COLO829 (cell line): ENCODE results near the gene CLDND2.

Experiments
- DNase-seq: peaks from one replicate; pipeline ENCODE4 v3.0.0; 2012; ENCODE audit warnings: low spot score

Gene CLDND2

DNA sequence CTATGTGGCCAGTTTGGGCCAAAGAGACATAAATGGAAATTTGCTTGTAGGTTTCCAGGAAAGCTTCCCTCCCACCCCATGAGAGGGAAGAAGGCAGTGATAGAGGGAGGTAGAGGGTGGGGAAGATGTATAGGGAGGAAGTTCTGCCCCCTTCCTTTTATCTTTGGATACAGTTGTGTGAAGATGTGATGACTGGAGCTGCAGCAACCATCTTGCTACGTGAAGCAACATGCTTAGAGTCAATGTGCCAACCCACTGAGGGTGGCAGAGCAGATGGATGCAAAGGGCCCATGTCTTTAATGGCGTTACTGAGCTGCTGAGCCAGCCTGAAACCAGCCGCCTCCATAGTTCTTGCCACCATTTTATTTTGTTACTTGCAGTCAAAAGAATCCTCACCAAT is 37.6 kb downstream of the CLDND2 start:
- DNase-seq, result no peak

DNA sequence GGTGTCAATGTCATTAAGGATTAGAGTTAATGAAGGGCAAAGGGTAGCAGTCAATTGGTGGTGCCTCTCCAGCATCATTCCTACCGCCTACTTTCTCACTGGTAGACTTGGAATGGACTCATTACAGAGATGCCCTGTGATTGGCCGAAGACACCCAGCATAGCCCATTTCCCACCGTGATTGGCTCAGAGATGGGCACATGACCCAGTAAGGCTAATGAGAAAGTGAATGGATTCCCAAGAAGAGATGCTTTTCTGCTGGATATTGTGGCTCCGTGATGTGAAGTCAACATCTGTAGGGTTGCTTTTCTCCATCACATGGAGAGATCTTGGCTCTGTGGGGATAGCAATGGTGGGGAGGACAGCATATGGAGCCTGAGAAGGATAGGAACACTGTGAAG is 38.4 kb downstream of the CLDND2 start:
- no peak for DNase-seq

DNA sequence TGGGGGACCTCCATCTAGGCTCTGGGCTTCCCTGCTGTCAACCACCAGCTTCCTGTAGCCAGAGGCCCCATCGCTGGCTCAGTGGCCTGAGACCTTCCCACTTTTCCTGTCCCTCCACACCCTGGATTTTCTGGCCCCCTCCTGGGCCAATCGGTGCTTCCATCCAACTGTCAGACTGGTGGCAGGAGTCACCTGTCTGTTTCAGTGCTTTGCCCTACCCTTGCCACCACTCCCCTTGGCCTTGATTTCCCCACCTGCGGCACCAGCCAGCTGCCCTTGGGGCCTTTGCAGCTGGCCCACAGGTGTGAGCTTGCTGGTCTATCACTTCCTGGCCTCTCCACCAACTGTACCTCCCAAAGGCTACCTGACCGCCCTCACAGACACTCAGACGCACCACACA is 39.4 kb downstream of the CLDND2 start:
- no peak for DNase-seq

DNA sequence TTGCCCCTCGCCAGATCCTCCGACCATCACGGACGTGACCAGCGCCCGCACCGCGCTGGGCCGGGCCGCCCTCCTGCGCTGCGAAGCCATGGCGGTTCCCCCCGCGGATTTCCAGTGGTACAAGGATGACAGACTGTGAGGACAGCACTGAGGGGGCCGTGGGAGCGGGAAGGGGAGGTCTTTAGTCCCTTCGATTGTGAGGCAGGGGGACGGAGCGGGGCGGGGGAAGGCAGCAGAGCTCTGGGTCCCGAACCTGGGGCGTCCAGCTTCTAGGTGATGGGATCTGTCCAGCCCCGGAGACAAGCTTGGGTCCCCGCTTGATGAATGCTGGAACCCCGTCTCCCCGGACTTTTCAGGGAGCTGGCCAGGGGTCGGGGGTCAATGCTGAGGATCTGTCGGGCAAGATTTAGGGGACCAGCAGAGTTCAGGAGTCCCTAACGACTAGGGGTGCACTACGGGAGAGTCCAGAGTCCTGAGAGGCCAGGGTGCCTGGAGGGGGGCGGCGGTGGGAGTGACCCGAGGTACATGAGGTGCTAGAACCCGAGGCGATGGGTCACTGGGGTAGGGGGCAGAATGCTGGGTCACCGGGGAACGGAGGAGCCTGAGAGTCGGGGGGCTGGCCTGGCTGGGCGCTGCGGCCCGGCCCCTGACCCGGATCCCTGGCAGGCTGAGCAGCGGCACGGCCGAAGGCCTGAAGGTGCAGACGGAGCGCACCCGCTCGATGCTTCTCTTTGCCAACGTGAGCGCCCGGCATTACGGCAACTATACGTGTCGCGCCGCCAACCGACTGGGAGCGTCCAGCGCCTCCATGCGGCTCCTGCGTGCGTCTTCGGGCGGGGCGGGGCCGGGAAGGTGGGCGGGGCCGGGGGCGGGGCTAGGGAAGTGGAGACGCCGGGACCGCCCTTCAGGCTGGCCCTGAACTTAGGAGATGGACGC is 41.5 kb downstream of the CLDND2 start:
- DNase-seq, result peak; percentile 84

DNA sequence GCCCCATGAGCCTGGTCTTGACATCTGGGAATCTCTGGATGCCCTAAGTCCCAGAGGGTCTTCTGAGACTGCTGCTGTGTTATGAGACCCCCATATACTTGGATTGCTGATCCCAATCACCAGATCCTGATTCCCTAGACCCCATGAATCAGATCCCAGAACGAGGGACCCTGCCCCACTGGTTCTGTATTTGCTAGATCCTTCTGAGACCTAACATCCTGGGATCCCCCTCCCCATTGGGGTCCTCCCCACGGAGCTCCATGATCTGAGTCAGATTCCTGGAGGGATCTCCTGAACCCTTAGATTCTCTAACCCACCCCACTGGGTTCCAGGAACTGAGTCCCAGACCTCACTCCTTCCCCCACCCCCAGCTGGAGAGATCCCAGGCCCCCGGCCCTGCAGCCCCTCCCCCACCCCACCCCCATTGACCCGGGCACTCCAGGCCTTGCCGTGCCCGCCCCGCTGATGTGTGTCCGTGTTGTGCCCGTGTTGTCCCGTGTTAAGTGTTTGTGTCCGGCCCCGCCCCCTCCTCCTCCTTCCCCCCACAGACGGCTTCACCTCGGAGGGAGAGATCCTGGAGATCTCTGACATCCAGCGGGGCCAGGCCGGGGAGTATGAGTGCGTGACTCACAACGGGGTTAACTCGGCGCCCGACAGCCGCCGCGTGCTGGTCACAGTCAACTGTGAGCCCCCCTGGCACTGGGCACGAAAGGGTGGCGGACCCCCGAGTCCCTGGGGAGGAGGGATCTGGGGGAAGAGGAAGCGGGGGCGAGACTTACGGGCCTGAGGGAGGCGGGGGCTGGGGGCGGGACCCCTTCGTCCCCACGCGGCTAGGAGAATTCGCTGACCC is 42.4 kb downstream of the CLDND2 start:
- no peak for DNase-seq

DNA sequence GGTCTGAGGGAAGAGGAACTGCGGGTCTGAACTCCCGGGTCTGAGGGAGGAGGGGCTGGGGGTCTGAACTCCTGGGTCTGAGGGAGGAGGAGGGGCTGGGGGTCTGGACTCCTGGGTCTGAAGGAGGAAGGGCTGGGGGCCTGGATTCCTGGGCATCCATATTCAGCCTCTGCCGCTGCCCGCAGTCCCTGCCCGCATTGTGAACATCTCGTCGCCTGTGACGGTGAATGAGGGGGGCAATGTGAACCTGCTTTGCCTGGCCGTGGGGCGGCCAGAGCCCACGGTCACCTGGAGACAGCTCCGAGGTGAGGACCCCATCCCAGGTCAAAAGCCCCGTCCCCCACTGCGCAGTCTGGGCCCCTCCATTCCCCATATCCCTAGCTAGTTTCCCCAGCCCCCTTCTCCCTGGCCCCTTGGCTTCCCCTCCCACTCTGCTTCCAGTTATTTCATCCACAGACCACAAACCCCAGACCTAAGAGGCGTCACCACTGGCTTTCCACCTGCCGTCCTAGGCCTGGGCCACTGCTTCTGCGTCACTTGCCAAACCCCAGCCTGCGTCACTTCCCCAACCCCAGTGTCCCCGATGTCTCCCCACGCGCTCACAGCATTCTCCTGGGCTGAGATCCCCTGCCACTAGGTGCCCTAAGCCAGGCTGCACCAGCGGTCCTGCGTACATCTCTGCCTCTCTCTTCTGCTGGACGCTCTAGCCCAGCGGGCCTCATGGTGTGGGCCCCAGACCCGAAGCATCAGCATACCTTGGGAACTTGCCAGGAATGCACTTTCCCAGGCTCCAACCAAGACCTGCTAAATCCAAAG is 43.4 kb downstream of the CLDND2 start:
- DNase-seq, result no peak

DNA sequence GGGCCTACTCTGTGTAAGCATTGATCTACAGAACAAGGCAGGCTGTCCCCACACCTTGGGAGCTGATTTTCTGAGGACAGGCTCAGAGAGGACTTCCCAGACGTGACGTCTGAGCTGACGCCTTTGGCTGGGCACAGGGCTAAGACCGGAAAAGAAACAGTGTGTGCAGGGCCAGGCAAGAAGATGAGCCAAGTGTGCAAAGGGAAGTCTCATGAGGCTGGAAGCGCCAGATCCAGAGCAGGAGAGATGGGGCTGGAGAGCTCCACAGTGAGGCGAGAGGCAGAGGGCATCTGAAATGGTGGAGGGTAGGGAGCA is 44.7 kb downstream of the CLDND2 start:
- DNase-seq, result no peak

DNA sequence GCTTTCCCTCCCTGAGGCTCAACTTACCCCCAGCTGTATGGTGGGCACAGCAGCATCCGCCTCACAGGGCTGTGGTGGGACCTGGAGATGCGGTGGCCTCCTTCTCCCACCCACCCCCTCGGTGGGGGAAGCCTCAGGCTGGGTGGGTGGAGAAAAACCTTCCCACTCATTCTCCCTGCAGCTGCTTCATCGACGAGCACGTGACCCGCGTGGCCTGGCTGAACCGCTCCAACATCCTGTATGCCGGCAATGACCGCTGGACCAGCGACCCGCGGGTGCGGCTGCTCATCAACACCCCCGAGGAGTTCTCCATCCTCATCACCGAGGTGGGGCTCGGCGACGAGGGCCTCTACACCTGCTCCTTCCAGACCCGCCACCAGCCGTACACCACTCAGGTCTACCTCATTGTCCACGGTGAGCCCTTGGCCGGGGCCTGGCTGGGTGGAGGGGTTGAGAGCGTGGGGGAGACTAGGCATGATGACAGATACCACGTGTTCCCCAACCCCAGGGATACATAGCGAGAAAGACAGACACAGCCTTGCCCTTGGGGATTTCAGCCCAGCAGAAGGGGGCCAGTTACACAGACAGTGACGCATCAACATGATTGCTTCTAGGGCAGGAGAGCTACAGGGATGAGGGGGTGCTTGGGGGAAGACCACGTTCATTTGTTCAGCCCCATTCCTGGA is 45.2 kb downstream of the CLDND2 start:
- DNase-seq, result no peak

DNA sequence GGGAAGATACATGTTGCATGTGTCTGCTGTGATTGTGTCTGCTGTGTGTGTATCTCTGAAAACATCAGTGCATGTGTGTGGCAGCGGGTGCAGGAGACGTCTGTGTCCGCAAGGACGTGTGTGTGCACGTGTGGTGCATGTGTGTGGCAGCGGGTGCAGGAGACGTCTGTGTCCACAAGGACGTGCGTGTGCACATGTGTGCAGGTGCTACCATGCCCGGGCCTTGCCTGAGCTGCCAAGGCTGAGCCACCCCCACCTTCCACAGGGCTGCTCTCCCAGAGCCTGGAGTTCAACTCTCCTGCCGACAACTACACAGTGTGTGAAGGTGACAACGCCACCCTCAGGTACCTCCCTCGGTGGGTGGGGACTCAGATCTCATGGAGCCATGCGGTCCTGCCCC is 47.0 kb downstream of the CLDND2 start:
- no peak for DNase-seq

DNA sequence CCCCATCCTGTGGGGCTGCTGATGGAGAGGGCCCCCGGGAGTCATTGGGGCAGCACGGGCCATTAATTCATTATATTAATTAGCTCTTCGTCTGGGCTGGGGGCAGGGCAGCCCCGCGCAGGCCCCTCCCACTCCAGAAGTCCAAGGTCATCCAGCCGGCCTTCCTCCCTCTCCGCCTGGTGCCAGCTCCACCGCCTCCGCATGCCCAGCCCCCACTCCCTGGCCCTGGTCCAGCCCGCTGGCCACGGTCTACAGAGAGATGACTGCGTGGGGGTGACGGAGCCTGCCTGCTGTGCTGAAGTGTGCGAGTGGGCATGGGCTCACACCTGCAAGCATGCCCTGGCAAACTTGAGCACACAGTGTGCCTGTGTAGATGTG is 48.5 kb downstream of the CLDND2 start:
- DNase-seq, result no peak

DNA sequence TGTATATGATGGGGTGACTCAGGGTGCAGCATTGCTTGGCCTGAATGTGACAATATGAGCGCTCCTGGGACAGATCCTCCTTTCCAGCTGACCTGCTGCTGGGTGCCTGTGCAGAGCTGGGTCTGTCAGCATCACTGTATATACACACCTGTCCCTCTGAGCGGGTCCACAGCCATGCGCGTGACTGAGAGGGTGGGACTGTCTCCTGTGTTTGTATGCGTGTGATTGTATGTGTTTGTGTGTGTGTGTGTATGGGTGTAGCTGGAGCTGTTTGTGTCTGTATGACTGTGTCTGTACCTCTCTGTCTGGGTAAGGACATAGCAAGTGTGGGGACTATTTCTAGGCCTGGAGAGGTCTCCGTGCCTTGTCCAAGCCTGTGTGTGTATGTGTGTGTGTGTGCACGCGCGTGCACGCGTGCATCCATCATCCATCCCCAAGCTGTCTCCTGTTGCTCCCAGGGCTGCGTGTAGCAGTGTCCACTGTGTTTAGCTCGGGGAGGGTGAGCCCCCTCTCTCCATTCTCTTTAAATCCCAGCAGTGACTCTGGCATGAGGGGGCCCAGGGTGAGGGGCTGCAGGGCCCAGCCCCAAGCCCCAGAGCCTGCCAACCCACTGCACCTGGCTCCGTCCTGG is 49.0 kb downstream of the CLDND2 start:
- no peak for DNase-seq

DNA sequence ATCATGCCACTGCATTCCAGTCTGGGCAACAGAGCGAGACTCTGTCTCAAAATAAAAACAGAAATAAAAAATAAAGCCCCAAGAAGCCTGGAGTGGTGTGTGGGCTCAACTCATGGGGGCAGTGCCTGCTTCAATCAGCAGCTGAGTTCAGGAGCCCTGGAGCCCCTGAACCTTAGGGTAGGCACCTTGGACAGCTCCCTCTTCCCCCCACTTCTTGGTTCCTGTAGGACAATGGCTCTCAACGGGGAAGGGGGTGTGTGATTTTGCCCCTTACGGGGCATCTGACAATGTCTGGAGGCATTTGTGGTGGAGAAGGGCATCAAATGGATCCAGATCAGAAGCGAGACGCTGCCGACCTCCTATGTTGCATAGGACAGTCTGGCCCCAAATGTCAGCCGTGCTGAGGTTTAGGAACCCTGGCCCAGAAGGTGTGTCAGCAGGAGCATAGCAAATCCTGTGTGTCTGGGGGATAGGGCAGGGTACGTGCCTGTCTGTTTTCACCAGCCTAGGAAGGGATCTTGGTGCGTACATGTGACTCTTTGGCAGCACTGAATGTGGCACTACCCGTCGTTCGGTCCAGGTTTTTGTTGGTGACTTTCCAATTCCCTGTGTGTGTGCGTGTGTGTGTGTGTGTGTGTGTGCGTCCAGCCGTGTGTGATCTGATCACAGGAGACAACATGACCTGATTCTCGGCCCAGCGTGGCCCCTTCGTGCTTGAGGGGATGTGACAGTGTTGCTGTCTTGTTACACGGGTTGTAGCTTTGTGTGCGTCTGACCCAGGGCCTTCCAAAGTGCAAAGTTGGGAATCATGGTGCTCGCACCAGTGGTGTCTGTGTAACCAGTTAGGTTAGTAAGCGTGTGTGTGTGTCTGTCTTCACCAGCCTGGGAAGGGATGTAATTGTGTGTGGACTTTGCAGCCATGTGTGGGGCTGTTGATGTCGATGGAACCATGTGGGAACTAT is 49.8 kb downstream of the CLDND2 start:
- no peak for DNase-seq

DNA sequence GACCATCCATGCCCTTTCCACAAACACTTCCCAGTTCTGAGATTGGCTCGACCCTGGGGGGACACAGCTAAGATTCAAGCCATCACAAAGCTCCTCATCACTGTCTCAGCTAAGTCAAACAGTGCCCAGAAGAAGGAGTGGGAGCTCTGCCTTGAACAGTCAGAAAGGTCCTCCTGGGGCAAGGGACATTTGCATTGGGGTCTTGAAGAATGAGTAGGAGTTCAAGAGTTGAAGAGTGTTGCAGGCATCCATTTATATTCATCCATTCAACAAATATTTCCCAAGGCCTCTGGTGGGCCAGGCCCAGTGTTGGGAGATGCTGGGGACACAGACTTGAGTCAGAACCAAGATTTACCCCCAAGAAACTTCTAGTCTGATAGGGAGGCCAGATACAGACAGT is 50.8 kb downstream of the CLDND2 start:
- no peak for DNase-seq

DNA sequence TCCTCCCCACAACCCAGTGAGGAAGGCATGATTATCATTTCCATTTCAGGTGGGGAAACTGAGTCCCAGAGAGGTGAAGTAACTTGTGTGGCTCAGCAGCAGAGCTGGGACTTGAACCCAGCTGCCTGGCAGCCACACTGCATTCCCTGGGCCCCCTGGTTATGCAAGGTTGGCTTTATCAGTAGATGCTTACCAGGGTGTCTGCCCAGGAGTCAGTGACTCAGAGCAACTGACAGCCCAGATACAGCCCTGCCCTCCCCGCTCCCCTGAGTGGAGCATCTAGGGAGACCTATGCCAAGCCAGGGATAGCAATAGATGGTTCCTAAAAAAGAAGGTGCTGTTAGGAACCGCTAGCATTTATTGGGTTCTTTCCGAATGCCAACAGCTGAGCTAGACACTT is 51.4 kb downstream of the CLDND2 start:
- DNase-seq, result no peak
